ENCODE measurements around the gene HSD3B7.

- TF ChIP-seq CTCF (IDR thresholded peaks at IDR 0.05): no peak
- TF ChIP-seq POLR2A (IDR thresholded peaks at IDR 0.05): no peak
These were observed 36.0 kb upstream of the HSD3B7 start, which contains the start of gene ORAI3 for GRCh38 chr16:30948667-30949649.
